Measurements from ENCODE around the gene LIX1L. TPM values are rescaled to one million over a fixed set of nuclear protein-coding genes. Genes with fewer than 3 reads are reported as not detected.

The LIX1L gene
- total and polyA plus RNA-seq, 2 of the 13 experiments (the other 11 are each of a cell fraction or from before 2014, with no cell fraction given), result 8.1 to 24.9 TPM

GRCh38 chr1:145960468-145961108, 2.8 kb upstream of the LIX1L start (continued):
- TF ChIP-seq PRDM10 (CRISPR knock-in tag; IDR thresholded peaks at IDR 0.05; ENCODE audit: low read depth), result no peak
- TF ChIP-seq SUZ12 (IDR thresholded peaks at IDR 0.05; ENCODE audit: low read depth, low read length), result no peak
- no peak for TF ChIP-seq SIX1 (CRISPR knock-in tag; IDR thresholded peaks at IDR 0.05; ENCODE audit: borderline replicate concordance)
- TF ChIP-seq MXD1 (CRISPR knock-in tag; IDR thresholded peaks at IDR 0.05), result no peak
- no peak for TF ChIP-seq RFX1 (IDR thresholded peaks at IDR 0.05)
- no peak for TF ChIP-seq CERS6 (CRISPR knock-in tag; IDR thresholded peaks at IDR 0.05)
- TF ChIP-seq PHF21A (CRISPR knock-in tag; IDR thresholded peaks at IDR 0.05), result peak; percentile 81
- no peak for TF ChIP-seq ZNF253 (CRISPR knock-in tag; IDR thresholded peaks at IDR 0.05; ENCODE audit: borderline replicate concordance)
- peak; percentile 70 for TF ChIP-seq POLR2G (IDR thresholded peaks at IDR 0.05; ENCODE audit: low read depth, low read length)
- no peak for TF ChIP-seq NBN (conservative IDR thresholded peaks at IDR 0.05)
- no peak for TF ChIP-seq CBX1 (IDR thresholded peaks at IDR 0.05; ENCODE audit: low read depth)
- TF ChIP-seq ZMYM3 (CRISPR knock-in tag; IDR thresholded peaks at IDR 0.05), result peak; percentile 44; the same call in 1 of the 2 replicates
- TF ChIP-seq XRCC5 (optimal IDR thresholded peaks at IDR 0.05; ENCODE audit: low read length), result no peak
- TF ChIP-seq ZNF124 (CRISPR knock-in tag; IDR thresholded peaks at IDR 0.05), result no peak
- TF ChIP-seq ZNF691 (CRISPR knock-in tag; IDR thresholded peaks at IDR 0.05; ENCODE audit: borderline replicate concordance, low read depth), result peak; percentile 30; the same call in 1 of the 2 replicates
- TF ChIP-seq JARID2 (CRISPR knock-in tag; IDR thresholded peaks at IDR 0.05; ENCODE audit: insufficient replicate concordance), result no peak
- TF ChIP-seq REL (CRISPR knock-in tag; conservative IDR thresholded peaks at IDR 0.05), result no peak
- TF ChIP-seq AHDC1 (CRISPR knock-in tag; IDR thresholded peaks at IDR 0.05; ENCODE audit: borderline replicate concordance), result no peak
- peak; percentile 70; the same call in 1 of the 2 replicates for TF ChIP-seq RARG (CRISPR knock-in tag; IDR thresholded peaks at IDR 0.05; ENCODE audit: low read depth)

Data from HepG2 (cell line).